Memory B cell (primary cell): Measurements from ENCODE around the gene SH3PXD2B.
"Not testable (repeated sequence)": the region's sequence is repeated elsewhere in the genome, so short reads cannot be mapped to it uniquely, and the experiment has no call there.

Experiments
- ATAC-seq: fragments of 150-1000 bp; cut with Tn5 transposase; 2 replicates; pipeline ENCODE4 v1.10.0; 2021; ENCODE audit warnings: low read depth, mild to moderate bottlenecking, moderate library complexity
- DNase-seq, 2 donors: peaks; one replicate each; pipeline ENCODE4 v3.0.0; 2022; ENCODE audit warnings: low spot score in 2 of 2
- H3K27ac Mint-ChIP-seq: one replicate; pipeline ENCODE4 v1.8.0; 2022; ENCODE audit warnings: mild to moderate bottlenecking, moderate library complexity, mixed read lengths
- H3K27me3 Mint-ChIP-seq: one replicate; pipeline ENCODE4 v1.8.0; 2022; ENCODE audit warnings: mixed read lengths
- H3K36me3 Mint-ChIP-seq: one replicate; pipeline ENCODE4 v1.8.0; 2022; ENCODE audit warnings: mild to moderate bottlenecking, mixed read lengths
- H3K4me1 Mint-ChIP-seq: one replicate; pipeline ENCODE4 v1.8.0; 2022; ENCODE audit warnings: mixed read lengths
- H3K4me3 Mint-ChIP-seq: one replicate; pipeline ENCODE4 v1.8.0; 2022; ENCODE audit warnings: mild to moderate bottlenecking, moderate library complexity, mixed read lengths
- H3K9me3 Mint-ChIP-seq: one replicate; pipeline ENCODE4 v1.8.0; 2022; ENCODE audit warnings: mixed read lengths

Gene SH3PXD2B

GRCh38 chr5:172417983-172418630 is 36.2 kb downstream of the SH3PXD2B start:
- Mint-ChIP-seq H3K4me1 (no peaks in the 10 kb centered on the region), H3K4me3 (no peak overlapping the region), H3K27ac (no peak overlapping the region), H3K36me3 (no peaks in the 10 kb centered on the region), H3K27me3 (peaks cover 6% of the 10 kb centered on the region), H3K9me3 (no peaks in the 10 kb centered on the region)
- no peak for ATAC-seq
- DNase-seq = no peak

- H3K4me1 Mint-ChIP-seq = no peaks in the 10 kb centered on the region
- ATAC-seq (no peak), DNase-seq (no peak)
- no peak overlapping the region for H3K27ac Mint-ChIP-seq
- H3K27me3 Mint-ChIP-seq = peaks cover 11% of the 10 kb centered on the region
- H3K36me3 Mint-ChIP-seq = no peaks in the 10 kb centered on the region
- H3K9me3 Mint-ChIP-seq = no peaks in the 10 kb centered on the region
- no peak overlapping the region for H3K4me3 Mint-ChIP-seq
Observed at GRCh38 chr5:172417130-172417841, 37.0 kb downstream of the SH3PXD2B start.

GRCh38 chr5:172415362-172416275 is 38.7 kb downstream of the SH3PXD2B start:
- no peaks in the 10 kb centered on the region for H3K36me3 Mint-ChIP-seq
- DNase-seq (no peak), ATAC-seq (no peak)
- H3K27me3 Mint-ChIP-seq = peaks cover 10% of the 10 kb centered on the region
- H3K9me3 Mint-ChIP-seq = no peaks in the 10 kb centered on the region
- no peak overlapping the region for H3K27ac Mint-ChIP-seq
- no peaks in the 10 kb centered on the region for H3K4me1 Mint-ChIP-seq
- no peak overlapping the region for H3K4me3 Mint-ChIP-seq

GRCh38 chr5:172414531-172415361 is 39.6 kb downstream of the SH3PXD2B start:
- H3K27me3 Mint-ChIP-seq = peaks cover 8% of the 10 kb centered on the region

GRCh38 chr5:172413601-172414171 is 40.6 kb downstream of the SH3PXD2B start:
- no peaks in the 10 kb centered on the region for H3K4me1 Mint-ChIP-seq
- ATAC-seq (no peak), DNase-seq (no peak)
- H3K27ac Mint-ChIP-seq = no peak overlapping the region
- H3K9me3 Mint-ChIP-seq = peaks cover 2% of the 10 kb centered on the region
- H3K27me3 Mint-ChIP-seq = peaks cover 8% of the 10 kb centered on the region
- H3K4me3 Mint-ChIP-seq = no peak overlapping the region
- H3K36me3 Mint-ChIP-seq = no peaks in the 10 kb centered on the region

More at GRCh38 chr5:172414531-172415361, 39.6 kb downstream of the SH3PXD2B start:
- DNase-seq (no peak), ATAC-seq (no peak)
- no peaks in the 10 kb centered on the region for H3K4me1 Mint-ChIP-seq
- no peak overlapping the region for H3K4me3 Mint-ChIP-seq
- H3K27ac Mint-ChIP-seq = no peak overlapping the region
- H3K9me3 Mint-ChIP-seq = no peaks in the 10 kb centered on the region
- H3K36me3 Mint-ChIP-seq = no peaks in the 10 kb centered on the region

GRCh38 chr5:172412724-172413286 is 41.5 kb downstream of the SH3PXD2B start:
- H3K27ac Mint-ChIP-seq = no peak overlapping the region
- H3K27me3 Mint-ChIP-seq = peaks cover 8% of the 10 kb centered on the region
- H3K36me3 Mint-ChIP-seq = no peaks in the 10 kb centered on the region
- no peak for ATAC-seq
- peaks cover 2% of the 10 kb centered on the region for H3K9me3 Mint-ChIP-seq
- DNase-seq = no peak
- no peaks in the 10 kb centered on the region for H3K4me1 Mint-ChIP-seq
- H3K4me3 Mint-ChIP-seq = no peak overlapping the region

- DNase-seq (no peak), ATAC-seq (no peak)
- H3K4me1 Mint-ChIP-seq = no peaks in the 10 kb centered on the region
- no peaks in the 10 kb centered on the region for H3K36me3 Mint-ChIP-seq
- peaks cover 8% of the 10 kb centered on the region for H3K27me3 Mint-ChIP-seq
- peaks cover 2% of the 10 kb centered on the region for H3K9me3 Mint-ChIP-seq
- no peak overlapping the region for H3K27ac Mint-ChIP-seq
- no peak overlapping the region for H3K4me3 Mint-ChIP-seq
Observed at GRCh38 chr5:172411484-172412072, 42.7 kb downstream of the SH3PXD2B start.

- DNase-seq (no peak), ATAC-seq (no peak)
- Mint-ChIP-seq H3K9me3 (peaks cover 2% of the 10 kb centered on the region), H3K36me3 (no peaks in the 10 kb centered on the region), H3K4me1 (no peaks in the 10 kb centered on the region), H3K27me3 (peaks cover 8% of the 10 kb centered on the region), H3K4me3 (no peak overlapping the region), H3K27ac (no peak overlapping the region)
Observed at GRCh38 chr5:172410662-172411483, 43.5 kb downstream of the SH3PXD2B start.

GRCh38 chr5:172410160-172410559 is 44.2 kb downstream of the SH3PXD2B start:
- H3K27me3 Mint-ChIP-seq = peaks cover 8% of the 10 kb centered on the region
- peaks cover 2% of the 10 kb centered on the region for H3K9me3 Mint-ChIP-seq
- ATAC-seq = no peak
- H3K36me3 Mint-ChIP-seq = no peaks in the 10 kb centered on the region
- DNase-seq = no peak
- no peak overlapping the region for H3K27ac Mint-ChIP-seq
- no peak overlapping the region for H3K4me3 Mint-ChIP-seq
- H3K4me1 Mint-ChIP-seq = no peaks in the 10 kb centered on the region

GRCh38 chr5:172409477-172409876 is 44.8 kb downstream of the SH3PXD2B start:
- H3K4me3 Mint-ChIP-seq = not testable (repeated sequence)

GRCh38 chr5:172407822-172408221 is 46.5 kb downstream of the SH3PXD2B start:
- Mint-ChIP-seq H3K27me3 (peaks cover 5% of the 10 kb centered on the region), H3K36me3 (no peaks in the 10 kb centered on the region), H3K4me3 (no peak overlapping the region), H3K9me3 (peaks cover 2% of the 10 kb centered on the region), H3K4me1 (no peaks in the 10 kb centered on the region), H3K27ac (no peak overlapping the region)
- ATAC-seq (no peak), DNase-seq (no peak)

More at GRCh38 chr5:172409477-172409876, 44.8 kb downstream of the SH3PXD2B start:
- H3K9me3 Mint-ChIP-seq, ATAC-seq, H3K27me3 Mint-ChIP-seq, DNase-seq, H3K4me1 Mint-ChIP-seq, H3K27ac Mint-ChIP-seq, H3K36me3 Mint-ChIP-seq: not testable (repeated sequence)

- no peaks in the 10 kb centered on the region for H3K27me3 Mint-ChIP-seq
- H3K36me3 Mint-ChIP-seq = no peaks in the 10 kb centered on the region
- DNase-seq (no peak), ATAC-seq (no peak)
- H3K4me1 Mint-ChIP-seq = no peaks in the 10 kb centered on the region
- H3K4me3 Mint-ChIP-seq = no peak overlapping the region
- no peak overlapping the region for H3K27ac Mint-ChIP-seq
- H3K9me3 Mint-ChIP-seq = peaks cover 2% of the 10 kb centered on the region
Observed at GRCh38 chr5:172407241-172407691, 47.1 kb downstream of the SH3PXD2B start.
